Testis (tissue), 3 donors: ENCODE results near the gene CDH11. TPM values are rescaled to one million over a fixed set of nuclear protein-coding genes. Genes with fewer than 3 reads are reported as not detected.

ENCODE experiments used
- DNase-seq: peaks from one replicate; pipeline ENCODE4 v3.0.0-alpha.2; 2019
- H3K27ac ChIP-seq, 2 donors: fragments of 200-600 bp; sonication (generic); one replicate each; pipeline ENCODE4 v1.5.1; 2019
- H3K27me3 ChIP-seq: fragments of 200-600 bp; sonication (generic); one replicate; pipeline ENCODE4 v1.5.1; 2019
- H3K36me3 ChIP-seq: fragments of 200-600 bp; sonication (generic); one replicate; pipeline ENCODE4 v1.5.1; 2017; ENCODE audit warnings: low read depth; ENCODE audit errors: missing control alignments
- H3K4me1 ChIP-seq: fragments of 200-600 bp; sonication (generic); one replicate; pipeline ENCODE4 v1.5.1; 2019
- H3K4me3 ChIP-seq, 2 donors: fragments of 200-600 bp; sonication (generic); one replicate each; pipeline ENCODE4 v1.5.1; 2017 to 2019
- H3K9me3 ChIP-seq: fragments of 200-600 bp; sonication (generic); one replicate; pipeline ENCODE4 v1.5.1; 2017
- POLR2A ChIP-seq: fragments of 450-650 bp; IDR thresholded peaks from one replicate; pipeline ENCODE4 v1.6.1; 2017; ENCODE audit warnings: antibody characterized with exemption, mild to moderate bottlenecking, moderate library complexity
- WGBS, 2 donors: methylation state at CpG; one replicate each; pipeline ENCODE4 v1.1.5; 2018; 5-methylcytosine and 5-hydroxymethylcytosine counted together
- intact Hi-C: fragments of 100-400 bp; cut with DNase I; formaldehyde crosslinking; loops from one replicate; pipeline ENCODE4 v1.15.1; 2023; ENCODE audit warnings: low total_unique reads
- polyA plus RNA-seq: library from polyadenylated mRNA; stranded (reverse); fragments of 350-450 nt; fragmentation: Illumina TruSeq; extraction: RNeasy Lipid Tissue Mini Kit (QIAGEN cat#74804); gene quantifications from one replicate; pipeline ENCODE4 v1.2.3, GENCODE V29; 2014; ENCODE audit warnings: low read depth, low replicate concordance; ENCODE audit not compliant: insufficient read depth
- total RNA-seq, 2 donors: library from RNA; depleted of rRNA; stranded (reverse); fragments of >200 nt; gene quantifications; one replicate each; pipeline ENCODE4 v1.2.3, GENCODE V29; 2016
- TF ChIP-seq, protein P1 (sequence below), 3 experiments: fragments of 450-650 bp in 2 of 3; fragments of 200-600 bp in 1 of 3; sonication (generic) in 1 of 3; IDR thresholded peaks; one replicate each; pipeline ENCODE4 v1.5.1; 2016 to 2019; ENCODE audit warnings: antibody characterized with exemption in 3 of 3, mild to moderate bottlenecking in 2 of 3, moderate library complexity in 1 of 3

CDH11 gene
- total and polyA plus RNA-seq, 3 donors from 2014 or later = 24.0 to 32.8 (median 32.5) TPM

DNA sequence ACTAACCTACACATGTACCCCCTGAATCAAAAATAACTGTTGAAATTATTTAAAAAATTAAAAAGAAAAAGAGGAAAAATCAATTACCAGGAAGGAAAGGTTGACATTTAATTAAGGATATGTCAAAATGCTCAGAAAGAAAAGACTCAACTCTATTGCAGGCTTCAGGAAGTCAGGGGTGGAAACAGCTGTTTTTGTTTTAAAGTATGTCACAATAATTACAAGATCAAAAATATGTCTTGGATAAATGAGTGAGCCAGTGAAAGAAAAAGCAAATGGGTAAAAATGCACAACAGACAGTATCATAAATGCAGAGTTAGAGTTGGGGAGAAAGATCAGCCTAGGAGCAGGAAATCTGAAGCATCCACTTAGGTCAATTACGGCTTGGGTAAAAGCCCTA lies 146.0 kb downstream of the CDH11 start:
- WGBS, 2 donors = 96 to 100% methylated on average over 1 of the region's 1 CpG
- H3K36me3 ChIP-seq = no peaks in the 10 kb centered on the region
- intact Hi-C loops = no loop called here
- TF ChIP-seq, protein P1, sequence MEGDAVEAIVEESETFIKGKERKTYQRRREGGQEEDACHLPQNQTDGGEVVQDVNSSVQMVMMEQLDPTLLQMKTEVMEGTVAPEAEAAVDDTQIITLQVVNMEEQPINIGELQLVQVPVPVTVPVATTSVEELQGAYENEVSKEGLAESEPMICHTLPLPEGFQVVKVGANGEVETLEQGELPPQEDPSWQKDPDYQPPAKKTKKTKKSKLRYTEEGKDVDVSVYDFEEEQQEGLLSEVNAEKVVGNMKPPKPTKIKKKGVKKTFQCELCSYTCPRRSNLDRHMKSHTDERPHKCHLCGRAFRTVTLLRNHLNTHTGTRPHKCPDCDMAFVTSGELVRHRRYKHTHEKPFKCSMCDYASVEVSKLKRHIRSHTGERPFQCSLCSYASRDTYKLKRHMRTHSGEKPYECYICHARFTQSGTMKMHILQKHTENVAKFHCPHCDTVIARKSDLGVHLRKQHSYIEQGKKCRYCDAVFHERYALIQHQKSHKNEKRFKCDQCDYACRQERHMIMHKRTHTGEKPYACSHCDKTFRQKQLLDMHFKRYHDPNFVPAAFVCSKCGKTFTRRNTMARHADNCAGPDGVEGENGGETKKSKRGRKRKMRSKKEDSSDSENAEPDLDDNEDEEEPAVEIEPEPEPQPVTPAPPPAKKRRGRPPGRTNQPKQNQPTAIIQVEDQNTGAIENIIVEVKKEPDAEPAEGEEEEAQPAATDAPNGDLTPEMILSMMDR (IDR thresholded peaks at IDR 0.05) = no peak
- no peak for TF ChIP-seq POLR2A
- no peaks in the 10 kb centered on the region for H3K9me3 ChIP-seq
- no peak for DNase-seq
- H3K27me3 ChIP-seq = no peaks in the 10 kb centered on the region
- no peak overlapping the region for H3K27ac ChIP-seq
- H3K4me3 ChIP-seq = no peak overlapping the region
- H3K4me1 ChIP-seq = no peaks in the 10 kb centered on the region

DNA sequence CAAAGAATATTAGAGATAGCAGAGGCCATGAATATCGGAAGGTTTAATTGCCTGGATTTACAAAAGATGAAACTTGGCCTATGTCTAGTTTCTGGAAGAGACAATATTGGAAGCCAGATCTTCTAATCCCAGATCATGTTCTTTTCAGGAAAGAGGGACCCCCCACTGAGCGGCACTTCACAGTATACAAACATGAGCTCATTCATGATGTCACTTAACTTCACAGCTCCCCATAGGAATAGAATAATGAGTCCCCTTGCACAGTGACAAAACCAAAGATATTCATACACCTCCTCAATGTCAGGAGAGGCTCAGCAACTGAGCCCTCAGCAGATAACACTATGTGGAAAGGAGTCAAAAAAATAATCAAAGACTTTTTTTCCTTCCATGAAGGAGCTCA lies 147.5 kb downstream of the CDH11 start:
- no peak for TF ChIP-seq POLR2A
- TF ChIP-seq, protein P1 (IDR thresholded peaks at IDR 0.05) = no peak
- Histone ChIP-seq H3K4me3 (no peak overlapping the region), H3K27me3 (no peaks in the 10 kb centered on the region), H3K27ac (no peak overlapping the region), H3K36me3 (no peaks in the 10 kb centered on the region), H3K4me1 (no peaks in the 10 kb centered on the region), H3K9me3 (no peaks in the 10 kb centered on the region)
- WGBS, 2 donors = 86 to 98% methylated on average over 2 of the region's 2 CpGs
- intact Hi-C loops = no loop called here
- no peak for DNase-seq

GRCh38 chr16:64973171-64973570 lies 148.7 kb downstream of the CDH11 start:
- DNase-seq = no peak
- Histone ChIP-seq H3K27ac (no peak overlapping the region), H3K36me3 (no peaks in the 10 kb centered on the region), H3K27me3 (no peaks in the 10 kb centered on the region), H3K9me3 (no peaks in the 10 kb centered on the region), H3K4me3 (no peak overlapping the region), H3K4me1 (no peaks in the 10 kb centered on the region)
- WGBS, 2 donors = 39 to 43% methylated on average over 2 of the region's 2 CpGs
- intact Hi-C loops = no loop called here
- TF ChIP-seq, protein P1 (IDR thresholded peaks at IDR 0.05) = no peak
- TF ChIP-seq POLR2A = no peak

- no peak for TF ChIP-seq POLR2A
- TF ChIP-seq, protein P1 (IDR thresholded peaks at IDR 0.05) = no peak
- no peaks in the 10 kb centered on the region for H3K4me1 ChIP-seq
- no peaks in the 10 kb centered on the region for H3K9me3 ChIP-seq
- H3K36me3 ChIP-seq = no peaks in the 10 kb centered on the region
- no peak overlapping the region for H3K27ac ChIP-seq
- H3K4me3 ChIP-seq = no peak overlapping the region
- no peaks in the 10 kb centered on the region for H3K27me3 ChIP-seq
- no peak for DNase-seq
- WGBS, 2 donors = 74 to 81% methylated on average over 4 of the region's 4 CpGs
- intact Hi-C loops = no loop called here
Measured at GRCh38 chr16:64971171-64971570, 150.7 kb downstream of the CDH11 start.

DNA sequence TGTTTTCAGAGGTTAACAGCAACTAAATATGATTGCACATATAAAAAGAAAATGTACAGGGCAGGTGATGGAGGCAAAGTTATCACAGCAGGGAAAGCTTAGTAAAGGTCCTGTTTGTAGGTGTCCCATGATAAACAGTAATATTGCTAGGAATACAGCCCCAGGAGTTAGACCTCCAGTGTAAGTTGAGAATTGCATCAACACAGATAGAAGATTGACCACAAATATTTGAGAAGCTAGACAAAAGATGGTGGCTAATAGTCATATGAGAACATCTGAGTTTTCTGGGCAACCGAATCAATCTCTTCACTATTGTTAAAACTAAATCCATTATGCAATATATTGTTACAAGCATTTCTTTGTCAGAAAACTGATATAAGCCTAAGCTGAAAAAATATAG lies 152.6 kb downstream of the CDH11 start:
- Histone ChIP-seq H3K4me1 (no peaks in the 10 kb centered on the region), H3K27me3 (no peaks in the 10 kb centered on the region), H3K36me3 (no peaks in the 10 kb centered on the region), H3K27ac (no peak overlapping the region), H3K4me3 (no peak overlapping the region), H3K9me3 (no peaks in the 10 kb centered on the region)
- intact Hi-C loops = no loop called here
- 68 to 85% methylated on average over 1 of the region's 1 CpG for WGBS, 2 donors
- DNase-seq = no peak
- TF ChIP-seq, protein P1 (IDR thresholded peaks at IDR 0.05) = no peak
- no peak for TF ChIP-seq POLR2A
